ENCODE data around the gene GNGT1.

GRCh38 chr7:93937818-93938217 is 31.5 kb downstream of the GNGT1 start:
- TF ChIP-seq CTCF (IDR thresholded peaks at IDR 0.05) (no peak), POLR2AphosphoS5 (IDR thresholded peaks at IDR 0.05) (no peak), POLR2A (IDR thresholded peaks at IDR 0.05) (no peak)
